Effector memory CD8-positive, alpha-beta T cell (primary cell): ENCODE data around the gene CPNE9.
"Not testable (repeated sequence)": the region's sequence is repeated elsewhere in the genome, so short reads cannot be mapped to it uniquely, and the experiment has no call there.

Experiments used
- ATAC-seq: fragments of 150-1000 bp; cut with Tn5 transposase; replicated peaks from 2 replicates; pipeline ENCODE4 v1.10.0; 2021; ENCODE audit warnings: mild to moderate bottlenecking, moderate library complexity
- DNase-seq, 3 experiments: peaks; one replicate each; pipeline ENCODE4 v3.0.0; 2021
- H3K27ac Mint-ChIP-seq, 2 donors: one replicate each; pipeline ENCODE4 v1.8.0; 2022; ENCODE audit warnings: mild to moderate bottlenecking in 2 of 2, mixed read lengths in 2 of 2, moderate library complexity in 2 of 2
- H3K27me3 Mint-ChIP-seq, 2 donors: one replicate each; pipeline ENCODE4 v1.8.0; 2022; ENCODE audit warnings: mixed read lengths in 2 of 2
- H3K36me3 Mint-ChIP-seq: one replicate; pipeline ENCODE4 v1.8.0; 2022; ENCODE audit warnings: mild to moderate bottlenecking, moderate library complexity, mixed read lengths; ENCODE audit not compliant: insufficient read depth
- H3K4me1 Mint-ChIP-seq, 2 donors: one replicate each; pipeline ENCODE4 v1.8.0; 2022; ENCODE audit warnings: low read depth in 2 of 2, mixed read lengths in 2 of 2
- H3K4me3 Mint-ChIP-seq, 2 donors: one replicate each; pipeline ENCODE4 v1.8.0; 2022; ENCODE audit warnings: mild to moderate bottlenecking in 2 of 2, mixed read lengths in 2 of 2, moderate library complexity in 2 of 2
- H3K9me3 Mint-ChIP-seq, 2 donors: one replicate each; pipeline ENCODE4 v1.8.0; 2022; ENCODE audit warnings: mixed read lengths in 2 of 2

Gene CPNE9

GRCh38 chr3:9770276-9770812 lies 66.7 kb downstream of the CPNE9 start:
- H3K27ac Mint-ChIP-seq, result peak overlapping the region in 1 of 2 donors; percentile 73
- no peak for ATAC-seq
- H3K27me3 Mint-ChIP-seq, result no peaks in the 10 kb centered on the region
- H3K4me1 Mint-ChIP-seq, result peaks cover 21 to 23% of the 10 kb centered on the region in 2 donors
- peak overlapping the region; percentile 44 to 47 for H3K4me3 Mint-ChIP-seq
- H3K9me3 Mint-ChIP-seq, result no peaks in the 10 kb centered on the region
- DNase-seq, result no peak
- peaks cover 3% of the 10 kb centered on the region for H3K36me3 Mint-ChIP-seq

GRCh38 chr3:9771007-9771406 lies 67.4 kb downstream of the CPNE9 start:
- Mint-ChIP-seq H3K4me3 (peak overlapping the region; percentile 40 to 44), H3K4me1 (peaks cover 21 to 23% of the 10 kb centered on the region in 2 donors), H3K27ac (peak overlapping the region in 1 of 2 donors; percentile 74)
- DNase-seq, ATAC-seq, H3K36me3 Mint-ChIP-seq, H3K9me3 Mint-ChIP-seq, H3K27me3 Mint-ChIP-seq: not testable (repeated sequence)

GRCh38 chr3:9776896-9777693 lies 73.5 kb downstream of the CPNE9 start:
- ATAC-seq, result no peak
- Mint-ChIP-seq H3K27ac (no peak overlapping the region), H3K9me3 (no peaks in the 10 kb centered on the region), H3K27me3 (no peaks in the 10 kb centered on the region), H3K4me1 (peaks cover 26 to 36% of the 10 kb centered on the region in 2 donors), H3K36me3 (peaks cover 4% of the 10 kb centered on the region), H3K4me3 (no peak overlapping the region)
- no peak for DNase-seq

GRCh38 chr3:9777694-9778021 lies 74.0 kb downstream of the CPNE9 start:
- Mint-ChIP-seq H3K36me3 (peaks cover 4% of the 10 kb centered on the region), H3K4me1 (peaks cover 31 to 40% of the 10 kb centered on the region in 2 donors), H3K27me3 (no peaks in the 10 kb centered on the region), H3K27ac (no peak overlapping the region), H3K9me3 (no peaks in the 10 kb centered on the region), H3K4me3 (no peak overlapping the region)
- DNase-seq (no peak), ATAC-seq (no peak)

GRCh38 chr3:9778143-9779074 lies 74.8 kb downstream of the CPNE9 start:
- peaks cover 8% of the 10 kb centered on the region for H3K36me3 Mint-ChIP-seq
- H3K4me3 Mint-ChIP-seq, result peak overlapping the region; percentile 68 to 71
- DNase-seq (no peak), ATAC-seq (no peak)
- peak overlapping the region; percentile 85 to 95 for H3K27ac Mint-ChIP-seq
- H3K4me1 Mint-ChIP-seq, result peaks cover 36 to 40% of the 10 kb centered on the region in 2 donors
- no peaks in the 10 kb centered on the region for H3K27me3 Mint-ChIP-seq
- H3K9me3 Mint-ChIP-seq, result no peaks in the 10 kb centered on the region

- Mint-ChIP-seq H3K9me3 (no peaks in the 10 kb centered on the region), H3K27ac (peak overlapping the region; percentile 85 to 95), H3K4me3 (peak overlapping the region; percentile 68 to 71), H3K36me3 (peaks cover 15% of the 10 kb centered on the region), H3K27me3 (no peaks in the 10 kb centered on the region), H3K4me1 (peaks cover 36 to 40% of the 10 kb centered on the region in 2 donors)
- no peak for ATAC-seq
- no peak for DNase-seq
Observed at GRCh38 chr3:9779075-9779593, 75.5 kb downstream of the CPNE9 start.
